ENCODE measurements around the gene LRATD1.

Gene LRATD1

GRCh38 chr2:14654835-14655282, 22.3 kb downstream of the LRATD1 start:
- Histone ChIP-seq H4K20me1 (ENCODE audit: insufficient read depth, low read length, poor library complexity, severe bottlenecking) (no peaks in the 10 kb centered on the region), H3F3A (ENCODE audit: low read depth) (no peaks in the 10 kb centered on the region), H3K27me3 (ENCODE audit: insufficient read depth, low read length, poor library complexity, severe bottlenecking) (no peaks in the 10 kb centered on the region), H3K36me3 (ENCODE audit: insufficient read depth, low read length) (no peaks in the 10 kb centered on the region), H3K9me3 (ENCODE audit: insufficient read depth, low read depth, low read length) (no peaks in the 10 kb centered on the region), H3K9ac (ENCODE audit: low read depth, low read length, poor library complexity, severe bottlenecking) (no peak overlapping the region), H3K79me2 (ENCODE audit: insufficient read depth, low read length) (no peaks in the 10 kb centered on the region), H3K4me1 (ENCODE audit: insufficient read depth, low read length, poor library complexity, severe bottlenecking) (no peaks in the 10 kb centered on the region), H3K4me2 (ENCODE audit: low read depth, low read length, poor library complexity, severe bottlenecking) (no peak overlapping the region), H3K9me2 (replicated peaks; ENCODE audit: low read depth, low read length) (no peaks in the 10 kb centered on the region), H2AFZ (ENCODE audit: low read length) (no peak overlapping the region), H3K4me3 (ENCODE audit: low read length, poor library complexity, severe bottlenecking) (no peak overlapping the region)
- TF ChIP-seq, protein P1, sequence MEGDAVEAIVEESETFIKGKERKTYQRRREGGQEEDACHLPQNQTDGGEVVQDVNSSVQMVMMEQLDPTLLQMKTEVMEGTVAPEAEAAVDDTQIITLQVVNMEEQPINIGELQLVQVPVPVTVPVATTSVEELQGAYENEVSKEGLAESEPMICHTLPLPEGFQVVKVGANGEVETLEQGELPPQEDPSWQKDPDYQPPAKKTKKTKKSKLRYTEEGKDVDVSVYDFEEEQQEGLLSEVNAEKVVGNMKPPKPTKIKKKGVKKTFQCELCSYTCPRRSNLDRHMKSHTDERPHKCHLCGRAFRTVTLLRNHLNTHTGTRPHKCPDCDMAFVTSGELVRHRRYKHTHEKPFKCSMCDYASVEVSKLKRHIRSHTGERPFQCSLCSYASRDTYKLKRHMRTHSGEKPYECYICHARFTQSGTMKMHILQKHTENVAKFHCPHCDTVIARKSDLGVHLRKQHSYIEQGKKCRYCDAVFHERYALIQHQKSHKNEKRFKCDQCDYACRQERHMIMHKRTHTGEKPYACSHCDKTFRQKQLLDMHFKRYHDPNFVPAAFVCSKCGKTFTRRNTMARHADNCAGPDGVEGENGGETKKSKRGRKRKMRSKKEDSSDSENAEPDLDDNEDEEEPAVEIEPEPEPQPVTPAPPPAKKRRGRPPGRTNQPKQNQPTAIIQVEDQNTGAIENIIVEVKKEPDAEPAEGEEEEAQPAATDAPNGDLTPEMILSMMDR (conservative IDR thresholded peaks at IDR 0.05; ENCODE audit: low read length), result no peak
- TF ChIP-seq EZH2phosphoT487 (IDR thresholded peaks at IDR 0.05; ENCODE audit: borderline replicate concordance), result no peak

DNA sequence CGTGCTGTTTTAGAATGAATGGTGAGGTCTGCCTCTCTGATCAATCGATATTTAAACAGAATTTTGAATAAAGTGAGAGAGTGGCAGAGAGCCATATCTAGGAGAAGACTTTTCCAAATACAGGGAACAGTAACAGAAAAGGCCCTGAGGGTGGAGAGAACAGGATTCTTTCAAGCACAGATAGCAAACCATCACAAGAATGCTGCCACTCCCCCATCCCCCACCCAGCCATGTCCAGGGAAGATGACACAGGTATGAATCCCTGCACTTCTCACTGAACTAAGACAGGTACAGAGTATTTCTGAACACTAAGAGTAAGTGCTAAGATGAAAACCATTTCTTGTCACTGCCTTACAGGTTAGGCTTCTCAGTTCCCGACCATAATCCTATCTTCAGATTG, 23.6 kb downstream of the LRATD1 start:
- H3K9me2 ChIP-seq (replicated peaks; ENCODE audit: low read depth, low read length), result no peaks in the 10 kb centered on the region
- no peaks in the 10 kb centered on the region for H3K27me3 ChIP-seq (ENCODE audit: insufficient read depth, low read length, poor library complexity, severe bottlenecking)
- no peaks in the 10 kb centered on the region for H3K4me1 ChIP-seq (ENCODE audit: insufficient read depth, low read length, poor library complexity, severe bottlenecking)
- no peaks in the 10 kb centered on the region for H3K36me3 ChIP-seq (ENCODE audit: insufficient read depth, low read length)
- H3K79me2 ChIP-seq (ENCODE audit: insufficient read depth, low read length), result no peaks in the 10 kb centered on the region
- H4K20me1 ChIP-seq (ENCODE audit: insufficient read depth, low read length, poor library complexity, severe bottlenecking), result no peaks in the 10 kb centered on the region
- no peak overlapping the region for H2AFZ ChIP-seq (ENCODE audit: low read length)
- no peak overlapping the region for H3K4me3 ChIP-seq (ENCODE audit: low read length, poor library complexity, severe bottlenecking)
- TF ChIP-seq, protein P1 (conservative IDR thresholded peaks at IDR 0.05; ENCODE audit: low read length), result no peak
- TF ChIP-seq EZH2phosphoT487 (IDR thresholded peaks at IDR 0.05; ENCODE audit: borderline replicate concordance), result no peak
- H3K9ac ChIP-seq (ENCODE audit: low read depth, low read length, poor library complexity, severe bottlenecking), result no peak overlapping the region
- no peak overlapping the region for H3K4me2 ChIP-seq (ENCODE audit: low read depth, low read length, poor library complexity, severe bottlenecking)
- no peaks in the 10 kb centered on the region for H3K9me3 ChIP-seq (ENCODE audit: insufficient read depth, low read depth, low read length)
- no peaks in the 10 kb centered on the region for H3F3A ChIP-seq (ENCODE audit: low read depth)

GRCh38 chr2:14661163-14661562, 28.6 kb downstream of the LRATD1 start:
- H2AFZ ChIP-seq (ENCODE audit: low read length), result no peak overlapping the region
- no peaks in the 10 kb centered on the region for H3K9me2 ChIP-seq (replicated peaks; ENCODE audit: low read depth, low read length)
- no peak overlapping the region for H3K9ac ChIP-seq (ENCODE audit: low read depth, low read length, poor library complexity, severe bottlenecking)
- no peaks in the 10 kb centered on the region for H3K9me3 ChIP-seq (ENCODE audit: insufficient read depth, low read depth, low read length)
- no peak overlapping the region for H3K4me2 ChIP-seq (ENCODE audit: low read depth, low read length, poor library complexity, severe bottlenecking)
- no peaks in the 10 kb centered on the region for H3F3A ChIP-seq (ENCODE audit: low read depth)
- H4K20me1 ChIP-seq (ENCODE audit: insufficient read depth, low read length, poor library complexity, severe bottlenecking), result no peaks in the 10 kb centered on the region
- H3K79me2 ChIP-seq (ENCODE audit: insufficient read depth, low read length), result no peaks in the 10 kb centered on the region
- no peaks in the 10 kb centered on the region for H3K4me1 ChIP-seq (ENCODE audit: insufficient read depth, low read length, poor library complexity, severe bottlenecking)
- no peaks in the 10 kb centered on the region for H3K36me3 ChIP-seq (ENCODE audit: insufficient read depth, low read length)
- no peaks in the 10 kb centered on the region for H3K27me3 ChIP-seq (ENCODE audit: insufficient read depth, low read length, poor library complexity, severe bottlenecking)
- no peak overlapping the region for H3K4me3 ChIP-seq (ENCODE audit: low read length, poor library complexity, severe bottlenecking)
- no peak for TF ChIP-seq EZH2phosphoT487 (IDR thresholded peaks at IDR 0.05; ENCODE audit: borderline replicate concordance)
- TF ChIP-seq, protein P1 (conservative IDR thresholded peaks at IDR 0.05; ENCODE audit: low read length), result no peak

Data from Loucy (cell line).